Osteocyte (in vitro differentiated cells): Measurements from ENCODE around the gene MYO1D. TPM values are rescaled to one million over a fixed set of nuclear protein-coding genes. Genes with fewer than 3 reads are reported as not detected.

Experiments used
- DNase-seq: peaks from one replicate; pipeline ENCODE4 v3.0.0; 2021; ENCODE audit warnings: mixed read lengths; ENCODE audit not compliant: unreplicated experiment; ENCODE audit errors: extremely low spot score
- H3K27ac Mint-ChIP-seq: one replicate; pipeline ENCODE4 v1.8.0; 2021; ENCODE audit warnings: mild to moderate bottlenecking, mixed read lengths; ENCODE audit not compliant: unreplicated experiment
- H3K27me3 Mint-ChIP-seq: one replicate; pipeline ENCODE4 v1.8.0; 2021; ENCODE audit warnings: mixed read lengths; ENCODE audit not compliant: unreplicated experiment
- H3K36me3 Mint-ChIP-seq: one replicate; pipeline ENCODE4 v1.8.0; 2021; ENCODE audit warnings: mixed read lengths; ENCODE audit not compliant: unreplicated experiment
- H3K4me1 Mint-ChIP-seq: one replicate; pipeline ENCODE4 v1.8.0; 2021; ENCODE audit warnings: mixed read lengths; ENCODE audit not compliant: unreplicated experiment
- H3K4me3 Mint-ChIP-seq: one replicate; pipeline ENCODE4 v1.8.0; 2021; ENCODE audit warnings: mild to moderate bottlenecking, moderate library complexity, mixed read lengths; ENCODE audit not compliant: unreplicated experiment
- H3K9me3 Mint-ChIP-seq: one replicate; pipeline ENCODE4 v1.8.0; 2021; ENCODE audit warnings: mixed read lengths; ENCODE audit not compliant: unreplicated experiment
- CTCF ChIP-seq: fragments of 200-600 bp; sonication (generic); IDR thresholded peaks from 2 replicates; pipeline ENCODE4 v1.5.0; 2021; ENCODE audit warnings: antibody characterized with exemption, mild to moderate bottlenecking, moderate library complexity
- total RNA-seq: library from RNA; stranded (reverse); gene quantifications from 2 replicates; pipeline ENCODE4 v1.2.1, GENCODE V29; 2021

MYO1D gene
- total RNA-seq, 1 donor from 2014 or later, result 19.1 TPM

- no peaks in the 10 kb centered on the region for H3K36me3 Mint-ChIP-seq
- no peak for TF ChIP-seq CTCF
- DNase-seq, result no peak
- H3K4me1 Mint-ChIP-seq, result no peaks in the 10 kb centered on the region
- H3K27ac Mint-ChIP-seq, result no peak overlapping the region
- no peak overlapping the region for H3K4me3 Mint-ChIP-seq
- no peaks in the 10 kb centered on the region for H3K9me3 Mint-ChIP-seq
- no peaks in the 10 kb centered on the region for H3K27me3 Mint-ChIP-seq
Measured at GRCh38 chr17:32696426-32696825, 180.5 kb downstream of the MYO1D start.

- Mint-ChIP-seq H3K4me1 (no peaks in the 10 kb centered on the region), H3K27ac (no peak overlapping the region), H3K4me3 (no peak overlapping the region), H3K36me3 (no peaks in the 10 kb centered on the region), H3K27me3 (no peaks in the 10 kb centered on the region), H3K9me3 (no peaks in the 10 kb centered on the region)
- DNase-seq, result no peak
- TF ChIP-seq CTCF, result no peak
Measured at GRCh38 chr17:32695864-32696263, 181.1 kb downstream of the MYO1D start.

GRCh38 chr17:32693194-32693897, 183.6 kb downstream of the MYO1D start:
- no peaks in the 10 kb centered on the region for H3K27me3 Mint-ChIP-seq

GRCh38 chr17:32692179-32692578, 184.7 kb downstream of the MYO1D start:
- H3K4me3 Mint-ChIP-seq, result no peak overlapping the region
- no peak overlapping the region for H3K27ac Mint-ChIP-seq
- H3K27me3 Mint-ChIP-seq, result no peaks in the 10 kb centered on the region
- no peak for DNase-seq
- H3K9me3 Mint-ChIP-seq, result no peaks in the 10 kb centered on the region
- TF ChIP-seq CTCF, result no peak
- no peaks in the 10 kb centered on the region for H3K36me3 Mint-ChIP-seq
- no peaks in the 10 kb centered on the region for H3K4me1 Mint-ChIP-seq

More at GRCh38 chr17:32693194-32693897, 183.6 kb downstream of the MYO1D start:
- Mint-ChIP-seq H3K4me1 (no peaks in the 10 kb centered on the region), H3K27ac (no peak overlapping the region), H3K4me3 (no peak overlapping the region), H3K9me3 (no peaks in the 10 kb centered on the region), H3K36me3 (no peaks in the 10 kb centered on the region)
- TF ChIP-seq CTCF, result no peak
- no peak for DNase-seq

- DNase-seq, result no peak
- Mint-ChIP-seq H3K27ac (no peak overlapping the region), H3K4me1 (no peaks in the 10 kb centered on the region), H3K27me3 (no peaks in the 10 kb centered on the region), H3K4me3 (no peak overlapping the region), H3K36me3 (peaks cover 2% of the 10 kb centered on the region), H3K9me3 (peaks cover 7% of the 10 kb centered on the region)
- TF ChIP-seq CTCF, result no peak
Measured at GRCh38 chr17:32689348-32689747, 187.6 kb downstream of the MYO1D start.
